Gastroesophageal sphincter (tissue), 3 donors: ENCODE measurements around the gene TWIST2.

Experiments used
- CTCF ChIP-seq, 4 experiments: fragments of 200-600 bp in 2 of 4; fragments of 450-650 bp in 2 of 4; sonication (generic) in 1 of 4; IDR thresholded peaks; one replicate each; pipeline ENCODE4 v1.5.1; 2017 to 2019; ENCODE audit warnings: antibody characterized with exemption in 4 of 4, mild to moderate bottlenecking in 2 of 4, moderate library complexity in 2 of 4
- EP300 ChIP-seq: sonication (generic); formaldehyde crosslinking; IDR thresholded peaks from one replicate; pipeline ENCODE4 v1.6.1; 2017; ENCODE audit warnings: antibody characterized with exemption, mild to moderate bottlenecking
- POLR2A ChIP-seq, 2 donors: fragments of 450-650 bp; IDR thresholded peaks; one replicate each; pipeline ENCODE4 v1.6.1; 2017; ENCODE audit warnings: antibody characterized with exemption in 2 of 2, mild to moderate bottlenecking in 2 of 2, moderate library complexity in 1 of 2
- POLR2AphosphoS5 ChIP-seq: sonication (generic); formaldehyde crosslinking; IDR thresholded peaks from one replicate; pipeline ENCODE4 v1.6.1; 2017; ENCODE audit warnings: antibody characterized with exemption

DNA sequence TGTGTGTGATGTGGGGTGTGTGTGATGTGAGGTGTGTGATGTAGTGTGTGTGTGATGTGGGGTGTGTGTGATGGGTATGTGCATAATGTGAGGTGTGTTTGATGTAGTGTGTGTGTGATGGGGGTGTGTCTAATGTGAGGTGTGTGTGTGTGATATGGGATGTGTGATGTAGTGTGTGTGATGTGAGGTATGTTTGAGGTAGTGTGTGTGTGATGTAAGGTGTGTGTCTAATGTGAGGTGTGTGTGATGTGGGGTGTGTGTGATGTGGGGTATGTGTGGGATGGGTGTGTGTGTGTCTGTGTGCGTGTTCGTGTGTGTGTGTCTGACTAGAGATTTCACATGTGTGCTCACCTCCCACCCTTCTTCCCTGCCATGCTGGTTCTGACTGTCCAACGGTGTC is 56.3 kb downstream of the TWIST2 start:
- TF ChIP-seq CTCF (IDR thresholded peaks at IDR 0.05) (no peak), POLR2A (IDR thresholded peaks at IDR 0.05) (no peak), POLR2AphosphoS5 (no peak), EP300 (no peak)
